Astrocyte of the spinal cord (primary cell): ENCODE measurements around the gene OR5B12.

Source experiments
- DNase-seq: peaks from one replicate; pipeline ENCODE4 v3.0.0; 2011; ENCODE audit warnings: low read depth, low spot score
- H3K4me3 ChIP-seq: 2 replicates; pipeline ENCODE4 v1.5.1; 2011; ENCODE audit warnings: low read depth, mild to moderate bottlenecking, low read length, moderate library complexity
- in situ Hi-C: cut with HindIII; loops from 2 replicates; pipeline ENCODE4 v1.10.0; 2017; ENCODE audit warnings: low sequenced_read_pairs
- TF ChIP-seq, protein P1 (sequence below): IDR thresholded peaks from 2 replicates; pipeline ENCODE4 v1.5.1; 2012; ENCODE audit warnings: low read depth, mild to moderate bottlenecking, low read length, inconsistent platforms

Gene OR5B12

DNA sequence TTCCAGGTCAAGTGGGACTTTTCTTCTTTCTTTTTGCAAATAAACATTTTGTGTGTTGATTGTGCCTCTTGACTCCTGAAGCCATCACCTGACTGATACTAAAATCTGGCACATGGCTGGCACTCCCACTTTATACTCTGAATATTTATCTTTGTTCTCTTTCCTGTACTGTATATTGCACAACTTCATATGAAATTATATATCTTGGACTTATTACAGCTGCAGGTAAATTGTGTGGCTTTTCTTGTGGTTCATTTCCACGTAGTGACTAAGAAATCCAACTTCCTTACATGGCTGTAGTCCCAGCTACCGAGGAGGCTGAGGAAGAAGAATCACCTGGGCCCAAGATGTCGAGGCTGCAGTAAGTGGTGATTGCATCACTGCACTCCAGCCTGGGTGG is 23.7 kb upstream of the OR5B12 start:
- in situ Hi-C loops = no loop called here
- TF ChIP-seq, protein P1, sequence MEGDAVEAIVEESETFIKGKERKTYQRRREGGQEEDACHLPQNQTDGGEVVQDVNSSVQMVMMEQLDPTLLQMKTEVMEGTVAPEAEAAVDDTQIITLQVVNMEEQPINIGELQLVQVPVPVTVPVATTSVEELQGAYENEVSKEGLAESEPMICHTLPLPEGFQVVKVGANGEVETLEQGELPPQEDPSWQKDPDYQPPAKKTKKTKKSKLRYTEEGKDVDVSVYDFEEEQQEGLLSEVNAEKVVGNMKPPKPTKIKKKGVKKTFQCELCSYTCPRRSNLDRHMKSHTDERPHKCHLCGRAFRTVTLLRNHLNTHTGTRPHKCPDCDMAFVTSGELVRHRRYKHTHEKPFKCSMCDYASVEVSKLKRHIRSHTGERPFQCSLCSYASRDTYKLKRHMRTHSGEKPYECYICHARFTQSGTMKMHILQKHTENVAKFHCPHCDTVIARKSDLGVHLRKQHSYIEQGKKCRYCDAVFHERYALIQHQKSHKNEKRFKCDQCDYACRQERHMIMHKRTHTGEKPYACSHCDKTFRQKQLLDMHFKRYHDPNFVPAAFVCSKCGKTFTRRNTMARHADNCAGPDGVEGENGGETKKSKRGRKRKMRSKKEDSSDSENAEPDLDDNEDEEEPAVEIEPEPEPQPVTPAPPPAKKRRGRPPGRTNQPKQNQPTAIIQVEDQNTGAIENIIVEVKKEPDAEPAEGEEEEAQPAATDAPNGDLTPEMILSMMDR = no peak
- no peak overlapping the region for H3K4me3 ChIP-seq
- DNase-seq = no peak

DNA sequence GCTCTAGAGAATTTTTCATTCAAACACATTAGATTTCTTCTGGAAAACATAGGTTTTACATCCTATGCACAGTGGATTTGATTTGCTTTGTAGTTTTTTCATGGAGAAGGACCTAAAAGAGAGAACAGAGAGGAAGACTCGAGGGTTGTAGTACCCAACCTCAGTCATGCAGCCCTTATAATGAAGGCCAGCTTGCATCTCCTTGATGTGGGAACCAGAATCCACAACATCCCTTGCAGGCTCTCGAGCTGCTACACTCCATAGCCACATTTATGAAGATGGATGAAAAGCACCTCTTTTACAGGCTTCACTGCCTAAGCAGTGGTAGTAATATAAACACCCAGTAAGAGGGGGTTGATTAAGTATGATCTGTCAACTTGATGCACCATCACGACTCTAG is 9.5 kb upstream of the OR5B12 start:
- in situ Hi-C loops = no loop called here
- TF ChIP-seq, protein P1 = no peak
- no peak overlapping the region for H3K4me3 ChIP-seq
- no peak for DNase-seq

DNA sequence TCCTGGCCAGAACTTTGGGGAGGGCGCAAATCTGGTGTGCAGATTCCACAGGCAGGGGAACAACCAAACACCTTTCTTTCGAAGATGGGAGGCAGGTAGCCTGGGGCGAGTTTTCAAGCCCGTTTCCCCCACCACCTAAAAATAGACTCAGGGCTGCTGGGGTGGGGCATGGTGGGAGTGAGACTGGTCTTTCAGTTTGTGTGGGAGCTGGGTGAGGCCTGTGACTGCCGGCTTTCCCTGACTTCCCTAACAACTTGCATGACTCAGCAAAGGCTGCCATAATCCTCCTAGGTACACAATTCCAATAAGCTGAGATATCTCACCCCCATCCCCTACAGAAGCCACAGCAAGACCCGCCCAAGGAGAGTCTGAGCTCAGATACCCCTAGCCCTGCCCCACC is 4.3 kb upstream of the OR5B12 start:
- TF ChIP-seq, protein P1 = no peak
- no peak overlapping the region for H3K4me3 ChIP-seq
- in situ Hi-C loops = no loop called here
- no peak for DNase-seq

DNA sequence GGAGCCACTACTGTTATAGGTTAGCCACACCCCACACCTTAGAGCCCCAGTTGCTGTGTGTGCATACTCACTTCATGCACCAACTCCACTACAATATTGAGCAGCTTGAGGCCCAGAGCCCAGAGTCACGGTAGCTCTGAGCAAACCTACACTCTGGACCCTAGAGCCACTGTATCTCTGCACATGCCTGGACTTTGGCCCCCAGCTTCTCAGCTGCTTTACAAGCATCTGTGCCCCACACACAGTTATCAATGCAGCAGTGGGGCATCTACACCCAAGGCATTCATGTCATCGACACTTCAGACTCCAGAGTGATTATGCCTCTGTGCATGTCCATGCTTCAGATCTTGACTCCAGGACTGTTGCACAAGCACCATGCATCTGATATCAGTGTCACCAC is 2.3 kb upstream of the OR5B12 start:
- TF ChIP-seq, protein P1 = no peak
- in situ Hi-C loops = no loop called here
- no peak overlapping the region for H3K4me3 ChIP-seq
- DNase-seq = no peak

DNA sequence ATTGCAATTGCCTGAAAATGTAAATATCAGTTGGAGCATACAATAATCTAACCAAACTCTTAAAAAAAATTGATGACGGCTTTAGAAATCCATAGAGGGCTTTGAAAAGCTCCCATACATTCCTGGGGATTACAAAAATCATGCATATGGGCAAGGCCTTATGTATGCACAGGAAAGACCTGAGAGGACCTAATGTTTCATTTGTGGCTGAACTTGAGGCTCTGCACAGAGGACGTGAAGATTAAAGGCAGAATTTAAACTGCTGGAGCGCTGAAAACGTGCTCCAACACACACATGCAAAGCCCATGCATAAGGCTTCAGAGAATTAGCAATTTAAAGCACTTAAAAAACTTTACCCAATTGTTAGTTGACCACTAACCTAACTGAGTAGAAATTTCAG is 3.5 kb downstream of the OR5B12 start:
- no peak overlapping the region for H3K4me3 ChIP-seq
- in situ Hi-C loops = no loop called here
- TF ChIP-seq, protein P1 = no peak
- no peak for DNase-seq

DNA sequence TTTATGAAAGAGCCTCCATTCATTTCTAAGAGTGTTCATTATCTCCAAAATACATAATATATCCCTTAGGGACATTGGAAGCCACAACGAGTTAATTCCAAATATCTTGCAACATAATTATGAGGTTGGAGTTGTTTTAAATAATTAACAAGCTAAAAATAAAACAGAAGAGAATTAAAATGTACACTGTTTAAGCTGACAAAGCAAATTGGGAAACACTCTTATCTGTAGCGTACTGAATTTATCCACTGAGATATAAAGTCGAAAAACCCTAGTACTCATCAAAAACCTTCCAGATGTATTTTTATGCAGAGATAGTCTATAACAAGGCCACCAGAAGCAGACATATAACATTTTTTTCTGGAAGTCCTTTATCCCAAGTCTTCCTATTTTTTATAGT is 7.8 kb downstream of the OR5B12 start:
- no peak for DNase-seq
- TF ChIP-seq, protein P1 = no peak
- no peak overlapping the region for H3K4me3 ChIP-seq
- in situ Hi-C loops = no loop called here

DNA sequence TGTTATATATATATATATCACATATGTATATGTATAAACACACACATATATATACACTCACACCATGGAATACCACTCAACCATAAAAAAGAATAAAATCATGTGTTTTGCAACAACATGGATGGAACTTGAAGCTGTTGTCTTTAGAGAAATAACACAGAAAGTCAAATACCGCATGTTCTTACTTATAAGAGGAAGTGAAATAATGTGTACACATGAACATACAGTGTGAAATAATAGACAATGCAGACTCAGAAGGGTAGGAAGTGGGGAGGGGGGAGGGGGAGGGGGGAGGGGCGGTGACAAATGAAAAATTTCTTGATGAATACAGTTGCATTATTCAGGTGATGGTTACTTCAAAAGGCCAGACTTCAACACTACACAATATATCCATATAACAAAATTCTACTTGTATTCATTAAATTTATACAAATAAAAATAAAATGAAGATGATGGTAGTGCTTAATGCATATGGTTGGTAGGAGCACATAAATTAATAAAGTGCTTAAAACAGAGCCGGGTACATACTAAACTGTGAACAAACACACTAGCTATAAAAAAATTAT is 8.3 kb downstream of the OR5B12 start:
- no peak for DNase-seq
- in situ Hi-C loops = no loop called here

More for the DNA sequence above, 8.3 kb downstream of the OR5B12 start:
- H3K4me3 ChIP-seq = no peak overlapping the region
- TF ChIP-seq, protein P1 = no peak
